Caco-2 (cell line): ENCODE results near the gene PANX3. TPM values are rescaled to one million over a fixed set of nuclear protein-coding genes. Genes with fewer than 3 reads are reported as not detected.

ENCODE experiments used
- BruUV-seq: library from RNA; stranded (reverse); fragments of 400-500 nt; replicated peaks from 2 replicates; lab custom pipeline; 2021; lab: Mats Ljungman, UMichigan
- CTCF ChIA-PET: fragments of 300-600 bp; sonication (Branson Sonifier 250); formaldehyde crosslinking; loops from one replicate; lab custom pipeline; 2022; ENCODE audit warnings: antibody characterized with exemption; lab: Charles Lee
- POLR2A ChIA-PET: fragments of 300-600 bp; sonication (Branson Sonifier 250); formaldehyde crosslinking; loops from one replicate; lab custom pipeline; 2022; ENCODE audit warnings: antibody characterized with exemption; lab: Charles Lee
- DNase-seq, 2 experiments: peaks; one replicate each; pipeline versions ENCODE4 v3.0.0 to v3.0.0-alpha.2; 2020 to 2022
- H3K27me3 ChIP-seq: replicated peaks from 2 replicates; pipeline ENCODE4 v1.6.0; 2011; ENCODE audit warnings: low read length; ENCODE audit not compliant: control insufficient read depth, insufficient read depth
- H3K36me3 ChIP-seq: 2 replicates; pipeline ENCODE4 v1.5.1; 2011; ENCODE audit warnings: low read length; ENCODE audit not compliant: control insufficient read depth, insufficient read depth
- H3K4me1 ChIP-seq: fragments of 250-450 bp; sonication (Bioruptor Pico); 2 replicates; pipeline ENCODE4 v1.5.1; 2020; ENCODE audit warnings: mild to moderate bottlenecking
- H3K4me3 ChIP-seq: 2 replicates; pipeline ENCODE4 v1.5.1; 2011; ENCODE audit warnings: low read depth, mild to moderate bottlenecking, control low read depth, low read length
- H3K9me3 ChIP-seq: fragments of 250-450 bp; sonication (Bioruptor Pico); 2 replicates; pipeline ENCODE4 v1.5.1; 2020; ENCODE audit warnings: mild to moderate bottlenecking, moderate library complexity
- H3K27ac Mint-ChIP-seq: one replicate; pipeline ENCODE4 v1.8.0; 2022; ENCODE audit warnings: mixed read lengths; ENCODE audit not compliant: unreplicated experiment
- H3K27me3 Mint-ChIP-seq: one replicate; pipeline ENCODE4 v1.8.0; 2022; ENCODE audit warnings: mixed read lengths; ENCODE audit not compliant: insufficient read depth, unreplicated experiment
- H3K36me3 Mint-ChIP-seq: one replicate; pipeline ENCODE4 v1.8.0; 2022; ENCODE audit warnings: mild to moderate bottlenecking, mixed read lengths; ENCODE audit not compliant: insufficient read depth, unreplicated experiment
- H3K4me1 Mint-ChIP-seq: one replicate; pipeline ENCODE4 v1.8.0; 2022; ENCODE audit warnings: low read depth, mixed read lengths; ENCODE audit not compliant: unreplicated experiment
- H3K4me3 Mint-ChIP-seq: one replicate; pipeline ENCODE4 v1.8.0; 2022; ENCODE audit warnings: mild to moderate bottlenecking, moderate library complexity, mixed read lengths; ENCODE audit not compliant: unreplicated experiment
- H3K9me3 Mint-ChIP-seq: one replicate; pipeline ENCODE4 v1.8.0; 2022; ENCODE audit warnings: mixed read lengths; ENCODE audit not compliant: unreplicated experiment
- CTCF ChIP-seq, 2 experiments: fragments of 200-600 bp in 1 of 2; IDR thresholded peaks; 1 replicate in 1 of 2; 2 replicates in 1 of 2; pipeline versions ENCODE4 v1.5.1 to v1.8.0; 2011 to 2022; ENCODE audit warnings: antibody characterized with exemption in 1 of 2, control low read depth in 1 of 2, inconsistent platforms in 1 of 2, low read depth in 1 of 2, low read length in 1 of 2, mild to moderate bottlenecking in 1 of 2, moderate library complexity in 1 of 2; ENCODE audit not compliant: insufficient read depth in 1 of 2, severe bottlenecking in 1 of 2, unreplicated experiment in 1 of 2
- intact Hi-C: fragments of 100-400 bp; cut with micrococcal nuclease; formaldehyde crosslinking; loops from one replicate; pipeline ENCODE4 v1.10.0; 2022; ENCODE audit not compliant: unreplicated experiment
- total RNA-seq: library from RNA; stranded (reverse); gene quantifications from 2 replicates; pipeline ENCODE4 v1.2.3, GENCODE V29; 2022

PANX3 gene
- total RNA-seq, 1 experiment from 2014 or later, result not detected

- Mint-ChIP-seq H3K4me1 (no peaks in the 10 kb centered on the region), H3K27ac (no peak overlapping the region), H3K27me3 (no peaks in the 10 kb centered on the region), H3K36me3 (no peaks in the 10 kb centered on the region), H3K4me3 (peak overlapping the region; percentile 54), H3K9me3 (no peaks in the 10 kb centered on the region)
- Histone ChIP-seq H3K4me3 (0 out of 2 replicates have a peak overlapping the region, but pooled peaks have one; percentile 1), H3K4me1 (no peaks in the 10 kb centered on the region), H3K9me3 (no peaks in the 10 kb centered on the region), H3K27me3 (no peaks in the 10 kb centered on the region), H3K36me3 (no peaks in the 10 kb centered on the region)
- ChIA-PET POLR2A (interaction anchor here (0.6 kb wide), 1 partner anchor 22 kb away, joined by 4 read pairs; no protein-coding TSS in a partner anchor), CTCF (interaction anchor here (0.5 to 3.1 kb wide), 20 partner anchors 11 to 232 kb away, joined by 3 to 12 read pairs (median 4); partner anchors contain the start of genes ESAM, NRGN and TBRG1)
- intact Hi-C loops, result loop anchor here (1.0 to 2.0 kb wide), 7 partner anchors 25 to 242 kb away; no protein-coding TSS in a partner anchor
- DNase-seq, result peak; percentile 77 to 79
- no TSS peak for BruUV-seq
- TF ChIP-seq CTCF (IDR thresholded peaks at IDR 0.05; ENCODE audit: insufficient read depth in 1 of 2, low read depth in 1 of 2, low read length in 1 of 2, severe bottlenecking in 1 of 2, unreplicated experiment in 1 of 2), result peak; percentile 92 to 99
Measured at GRCh38 chr11:124644426-124645280, 33.4 kb downstream of the PANX3 start.

- H3K4me3 ChIP-seq, result no peak overlapping the region
- DNase-seq, result no peak
- no peaks in the 10 kb centered on the region for H3K9me3 ChIP-seq
- Mint-ChIP-seq H3K27ac (no peak overlapping the region), H3K27me3 (no peaks in the 10 kb centered on the region), H3K4me3 (no peak overlapping the region), H3K36me3 (no peaks in the 10 kb centered on the region), H3K4me1 (no peaks in the 10 kb centered on the region), H3K9me3 (no peaks in the 10 kb centered on the region)
- CTCF ChIA-PET, result no interaction called here
- H3K36me3 ChIP-seq, result no peaks in the 10 kb centered on the region
- no peaks in the 10 kb centered on the region for H3K27me3 ChIP-seq
- no TSS peak for BruUV-seq
- intact Hi-C loops, result no loop called here
- TF ChIP-seq CTCF (IDR thresholded peaks at IDR 0.05; ENCODE audit: insufficient read depth in 1 of 2, low read depth in 1 of 2, low read length in 1 of 2, severe bottlenecking in 1 of 2, unreplicated experiment in 1 of 2), result no peak
- POLR2A ChIA-PET, result no interaction called here
- H3K4me1 ChIP-seq, result no peaks in the 10 kb centered on the region
Measured at GRCh38 chr11:124646148-124646547, 34.9 kb downstream of the PANX3 start.

GRCh38 chr11:124648610-124649009, 37.4 kb downstream of the PANX3 start:
- no peak for DNase-seq
- H3K4me3 Mint-ChIP-seq, result no peak overlapping the region

More at GRCh38 chr11:124648610-124649009, 37.4 kb downstream of the PANX3 start:
- CTCF ChIA-PET, result no interaction called here
- intact Hi-C loops, result no loop called here
- H3K9me3 ChIP-seq, result no peaks in the 10 kb centered on the region
- POLR2A ChIA-PET, result no interaction called here
- no peaks in the 10 kb centered on the region for H3K36me3 Mint-ChIP-seq
- H3K4me3 ChIP-seq, result no peak overlapping the region
- H3K36me3 ChIP-seq, result no peaks in the 10 kb centered on the region
- H3K27me3 Mint-ChIP-seq, result no peaks in the 10 kb centered on the region
- no peaks in the 10 kb centered on the region for H3K4me1 Mint-ChIP-seq
- H3K27me3 ChIP-seq, result no peaks in the 10 kb centered on the region
- H3K27ac Mint-ChIP-seq, result no peak overlapping the region
- TF ChIP-seq CTCF (IDR thresholded peaks at IDR 0.05; ENCODE audit: insufficient read depth in 1 of 2, low read depth in 1 of 2, low read length in 1 of 2, severe bottlenecking in 1 of 2, unreplicated experiment in 1 of 2), result no peak
- no peaks in the 10 kb centered on the region for H3K4me1 ChIP-seq
- H3K9me3 Mint-ChIP-seq, result no peaks in the 10 kb centered on the region
- no TSS peak for BruUV-seq
